ENCODE measurements around the gene RUNX1.

Gene RUNX1

GRCh38 chr21:34794686-34795085 lies 254.4 kb downstream of the RUNX1 start:
- no peak for DNase-seq (ENCODE audit: low read depth)
- H3K4me3 ChIP-seq (replicated peaks; ENCODE audit: low read depth, low read length) = no peak overlapping the region
- TF ChIP-seq CTCF (IDR thresholded peaks at IDR 0.05; ENCODE audit: low read length, missing control alignments) = no peak

- H3K4me3 ChIP-seq (replicated peaks; ENCODE audit: low read depth, low read length) = no peak overlapping the region
- TF ChIP-seq CTCF (IDR thresholded peaks at IDR 0.05; ENCODE audit: low read length, missing control alignments) = no peak
- no peak for DNase-seq (ENCODE audit: low read depth)
Observed at GRCh38 chr21:34793471-34793870, 255.6 kb downstream of the RUNX1 start.

GRCh38 chr21:34792504-34793089 lies 256.5 kb downstream of the RUNX1 start:
- H3K4me3 ChIP-seq (replicated peaks; ENCODE audit: low read depth, low read length) = no peak overlapping the region
- TF ChIP-seq CTCF (IDR thresholded peaks at IDR 0.05; ENCODE audit: low read length, missing control alignments) = no peak
- no peak for DNase-seq (ENCODE audit: low read depth)

GRCh38 chr21:34791776-34792503 lies 257.2 kb downstream of the RUNX1 start:
- no peak for TF ChIP-seq CTCF (IDR thresholded peaks at IDR 0.05; ENCODE audit: low read length, missing control alignments)
- DNase-seq (ENCODE audit: low read depth) = no peak
- H3K4me3 ChIP-seq (replicated peaks; ENCODE audit: low read depth, low read length) = no peak overlapping the region

GRCh38 chr21:34790834-34791233 lies 258.3 kb downstream of the RUNX1 start:
- no peak for DNase-seq (ENCODE audit: low read depth)
- TF ChIP-seq CTCF (IDR thresholded peaks at IDR 0.05; ENCODE audit: low read length, missing control alignments) = no peak
- no peak overlapping the region for H3K4me3 ChIP-seq (replicated peaks; ENCODE audit: low read depth, low read length)

- no peak for TF ChIP-seq CTCF (IDR thresholded peaks at IDR 0.05; ENCODE audit: low read length, missing control alignments)
- DNase-seq (ENCODE audit: low read depth) = no peak
- H3K4me3 ChIP-seq (replicated peaks; ENCODE audit: low read depth, low read length) = no peak overlapping the region
Observed at GRCh38 chr21:34790341-34790740, 258.8 kb downstream of the RUNX1 start.

GRCh38 chr21:34788879-34789278 lies 260.2 kb downstream of the RUNX1 start:
- DNase-seq (ENCODE audit: low read depth) = no peak

More at GRCh38 chr21:34788879-34789278, 260.2 kb downstream of the RUNX1 start:
- H3K4me3 ChIP-seq (replicated peaks; ENCODE audit: low read depth, low read length) = no peak overlapping the region
- TF ChIP-seq CTCF (IDR thresholded peaks at IDR 0.05; ENCODE audit: low read length, missing control alignments) = no peak

Measured in fibroblast of pulmonary artery (primary cell).